Measurements from ENCODE around the gene RAMP1.

DNA sequence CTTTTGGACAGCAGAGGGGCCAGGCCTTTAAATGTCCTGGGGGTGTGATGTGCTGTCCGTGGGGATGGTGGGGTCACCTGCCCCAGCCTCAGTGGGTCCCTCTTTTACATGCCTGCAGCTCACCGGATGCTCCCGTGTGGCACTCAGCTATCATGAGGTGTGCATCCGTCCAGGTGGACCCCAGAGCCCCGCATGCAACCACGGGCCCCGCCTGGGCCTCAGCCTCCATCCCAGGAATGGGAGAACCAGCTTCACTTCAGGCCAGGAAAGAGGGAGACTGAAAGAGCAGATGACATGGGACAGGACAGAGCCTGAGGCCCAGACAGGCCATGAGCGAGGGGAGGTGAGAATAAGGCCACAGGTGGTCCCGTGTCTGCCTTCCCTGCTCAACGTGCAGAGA, 37.5 kb downstream of the RAMP1 start:
- TF ChIP-seq POLR2AphosphoS5 (IDR thresholded peaks at IDR 0.05; ENCODE audit: low read depth) (no peak), CTCF (IDR thresholded peaks at IDR 0.05; ENCODE audit: insufficient read depth, low read length) (no peak), GABPA (IDR thresholded peaks at IDR 0.05; ENCODE audit: low read depth) (no peak), SPI1 (IDR thresholded peaks at IDR 0.05; ENCODE audit: borderline replicate concordance, low read depth) (no peak)
- TF ChIP-seq, protein P1, sequence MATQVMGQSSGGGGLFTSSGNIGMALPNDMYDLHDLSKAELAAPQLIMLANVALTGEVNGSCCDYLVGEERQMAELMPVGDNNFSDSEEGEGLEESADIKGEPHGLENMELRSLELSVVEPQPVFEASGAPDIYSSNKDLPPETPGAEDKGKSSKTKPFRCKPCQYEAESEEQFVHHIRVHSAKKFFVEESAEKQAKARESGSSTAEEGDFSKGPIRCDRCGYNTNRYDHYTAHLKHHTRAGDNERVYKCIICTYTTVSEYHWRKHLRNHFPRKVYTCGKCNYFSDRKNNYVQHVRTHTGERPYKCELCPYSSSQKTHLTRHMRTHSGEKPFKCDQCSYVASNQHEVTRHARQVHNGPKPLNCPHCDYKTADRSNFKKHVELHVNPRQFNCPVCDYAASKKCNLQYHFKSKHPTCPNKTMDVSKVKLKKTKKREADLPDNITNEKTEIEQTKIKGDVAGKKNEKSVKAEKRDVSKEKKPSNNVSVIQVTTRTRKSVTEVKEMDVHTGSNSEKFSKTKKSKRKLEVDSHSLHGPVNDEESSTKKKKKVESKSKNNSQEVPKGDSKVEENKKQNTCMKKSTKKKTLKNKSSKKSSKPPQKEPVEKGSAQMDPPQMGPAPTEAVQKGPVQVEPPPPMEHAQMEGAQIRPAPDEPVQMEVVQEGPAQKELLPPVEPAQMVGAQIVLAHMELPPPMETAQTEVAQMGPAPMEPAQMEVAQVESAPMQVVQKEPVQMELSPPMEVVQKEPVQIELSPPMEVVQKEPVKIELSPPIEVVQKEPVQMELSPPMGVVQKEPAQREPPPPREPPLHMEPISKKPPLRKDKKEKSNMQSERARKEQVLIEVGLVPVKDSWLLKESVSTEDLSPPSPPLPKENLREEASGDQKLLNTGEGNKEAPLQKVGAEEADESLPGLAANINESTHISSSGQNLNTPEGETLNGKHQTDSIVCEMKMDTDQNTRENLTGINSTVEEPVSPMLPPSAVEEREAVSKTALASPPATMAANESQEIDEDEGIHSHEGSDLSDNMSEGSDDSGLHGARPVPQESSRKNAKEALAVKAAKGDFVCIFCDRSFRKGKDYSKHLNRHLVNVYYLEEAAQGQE (IDR thresholded peaks at IDR 0.05; ENCODE audit: insufficient replicate concordance, low read depth), result no peak

All from HL-60 (cell line).